GM12878 (cell line): Measurements from ENCODE around the gene CEND1.

Source experiments
- CTCF ChIP-seq, 3 experiments: IDR thresholded peaks in 2 of 3; conservative IDR thresholded peaks in 1 of 3; 2 replicates each; pipeline ENCODE4 v1.5.1; 2011; ENCODE audit warnings: low read depth in 3 of 3, low read length in 3 of 3, mild to moderate bottlenecking in 3 of 3, control low read depth in 2 of 3, moderate library complexity in 2 of 3, inconsistent platforms in 1 of 3, mixed read lengths in 1 of 3; ENCODE audit not compliant: control insufficient read depth in 2 of 3, insufficient read depth in 1 of 3; ENCODE audit errors: extremely low read depth in 1 of 3
- PRDM15 ChIP-seq: fragments of 450-650 bp; formaldehyde crosslinking; IDR thresholded peaks from 2 replicates; pipeline ENCODE4 v1.4.0; 2020; ENCODE audit warnings: mild to moderate bottlenecking, moderate library complexity

- TF ChIP-seq CTCF (IDR thresholded peaks at IDR 0.05 in 2 of 3, conservative IDR thresholded peaks at IDR 0.05 in 1 of 3; ENCODE audit: control insufficient read depth in 2 of 3, extremely low read depth in 1 of 3, insufficient read depth in 1 of 3, low read depth in 3 of 3, low read length in 3 of 3) = no peak
- TF ChIP-seq PRDM15 (CRISPR knock-in tag) = no peak
Observed at GRCh38 chr11:829847-830294, 40.0 kb upstream of the CEND1 start.
